H1 (cell line): ENCODE data around the gene LBX2. TPM values are rescaled to one million over a fixed set of nuclear protein-coding genes. Genes with fewer than 3 reads are reported as not detected.

Experiments used
- CTCF ChIA-PET: fragments of 300-600 bp; sonication (Branson Sonifier 250); formaldehyde crosslinking; loops from one replicate; lab custom pipeline; 2021; ENCODE audit not compliant: partially characterized antibody; lab: Charles Lee
- POLR2A ChIA-PET: fragments of 300-600 bp; sonication (Branson Sonifier 250); formaldehyde crosslinking; loops from one replicate; lab custom pipeline; 2021; ENCODE audit warnings: inconsistent platforms; ENCODE audit not compliant: partially characterized antibody; lab: Charles Lee
- DNase-seq, 2 experiments: peaks; one replicate each; pipeline versions ENCODE4 v3.0.0 to v3.0.0-alpha.2; 2010 to 2022; ENCODE audit warnings: low spot score in 2 of 2, low read depth in 1 of 2, mixed read lengths in 1 of 2
- FAIRE-seq: peaks from 2 replicates; lab custom pipeline; 2011; peaks lifted over from hg19 to GRCh38; lab: Jason Lieb, UNC
- H2AFZ ChIP-seq: 2 replicates; pipeline ENCODE4 v1.8.1; 2012; ENCODE audit warnings: low read length, inconsistent platforms
- H2AK5ac ChIP-seq: 2 replicates; pipeline ENCODE4 v1.6.1; 2013; ENCODE audit warnings: low read depth, low read length
- H2BK120ac ChIP-seq: replicated peaks from 2 replicates; pipeline ENCODE3; 2013; ENCODE audit warnings: low read depth, low read length, inconsistent platforms
- H2BK12ac ChIP-seq: 2 replicates; pipeline ENCODE4 v1.6.1; 2013; ENCODE audit warnings: low read depth, low read length
- H2BK15ac ChIP-seq: 2 replicates; pipeline ENCODE4 v1.6.1; 2013; ENCODE audit warnings: low read length
- H2BK20ac ChIP-seq: 2 replicates; pipeline ENCODE4 v1.6.1; 2013; ENCODE audit warnings: low read length
- H2BK5ac ChIP-seq: 2 replicates; pipeline ENCODE4 v1.6.1; 2013; ENCODE audit warnings: low read depth, low read length
- H3K14ac ChIP-seq: 2 replicates; pipeline ENCODE4 v1.6.1; 2013; ENCODE audit warnings: inconsistent platforms; ENCODE audit not compliant: insufficient read length
- H3K18ac ChIP-seq: 2 replicates; pipeline ENCODE4 v1.6.1; 2013; ENCODE audit warnings: low read length; ENCODE audit errors: extremely low read depth
- H3K23ac ChIP-seq: 2 replicates; pipeline ENCODE4 v1.6.1; 2013; ENCODE audit warnings: inconsistent platforms; ENCODE audit not compliant: insufficient read length
- H3K23me2 ChIP-seq: 2 replicates; pipeline ENCODE4 v1.6.1; 2013; ENCODE audit warnings: low read depth, low read length
- H3K27ac ChIP-seq: 2 replicates; pipeline ENCODE4 v1.6.1; 2011; ENCODE audit warnings: low read depth, low read length, inconsistent platforms
- H3K27me3 ChIP-seq, 4 experiments: replicated peaks in 1 of 4; 1 replicate in 1 of 4; 2 replicates in 3 of 4; pipeline versions ENCODE4 v1.6.1 to v1.8.1; 2011 to 2013; ENCODE audit warnings: low read length in 3 of 4, mild to moderate bottlenecking in 3 of 4, inconsistent platforms in 2 of 4, mixed read lengths in 2 of 4, moderate library complexity in 1 of 4; ENCODE audit not compliant: control insufficient read depth in 3 of 4, insufficient read depth in 3 of 4; ENCODE audit errors: extremely low read depth in 1 of 4
- H3K36me3 ChIP-seq, 4 experiments: 2 replicates each; pipeline versions ENCODE4 v1.6.1 to v1.8.1; 2011 to 2013; ENCODE audit warnings: mild to moderate bottlenecking in 4 of 4, low read length in 3 of 4, moderate library complexity in 2 of 4, control low read depth in 1 of 4, inconsistent platforms in 1 of 4; ENCODE audit not compliant: insufficient read depth in 4 of 4, control insufficient read depth in 2 of 4
- H3K4ac ChIP-seq: replicated peaks from 2 replicates; pipeline ENCODE3; 2013; ENCODE audit warnings: low read length, low read depth, mixed read lengths, inconsistent platforms; ENCODE audit not compliant: insufficient read length
- H3K4me1 ChIP-seq, 4 experiments: replicated peaks in 1 of 4; 1 replicate in 1 of 4; 2 replicates in 3 of 4; pipeline versions ENCODE4 v1.6.1 to v1.8.1; 2011 to 2013; ENCODE audit warnings: low read length in 3 of 4, inconsistent platforms in 2 of 4, mixed read lengths in 1 of 4; ENCODE audit not compliant: insufficient read depth in 4 of 4, control insufficient read depth in 3 of 4
- H3K4me2 ChIP-seq, 2 experiments: 2 replicates each; pipeline versions ENCODE4 v1.6.1 to v1.8.1; 2011 to 2013; ENCODE audit warnings: low read depth in 2 of 2, low read length in 2 of 2, control low read depth in 1 of 2, inconsistent platforms in 1 of 2, mild to moderate bottlenecking in 1 of 2; ENCODE audit not compliant: insufficient read depth in 1 of 2
- H3K4me3 ChIP-seq, 4 experiments: fragments of 200-600, 300-600 bp in 1 of 4; sonication (generic), shearing (Covaris generic), sonication (Bioruptor Twin) in 1 of 4; 2 replicates each; pipeline versions ENCODE4 v1.5.1 to v1.8.1; 2011 to 2016; ENCODE audit warnings: low read length in 4 of 4, low read depth in 3 of 4, control low read depth in 2 of 4, inconsistent platforms in 2 of 4, mild to moderate bottlenecking in 2 of 4, mixed read lengths in 1 of 4, moderate library complexity in 1 of 4; ENCODE audit not compliant: insufficient read depth in 2 of 4; ENCODE audit errors: extremely low read depth in 1 of 4
- H3K56ac ChIP-seq: replicated peaks from 2 replicates; pipeline ENCODE3; 2013; ENCODE audit warnings: low read depth, mild to moderate bottlenecking, mixed read lengths, low read length, inconsistent platforms; ENCODE audit not compliant: insufficient read length
- H3K79me1 ChIP-seq: 2 replicates; pipeline ENCODE4 v1.6.1; 2013; ENCODE audit warnings: low read depth, low read length, control low read depth
- H3K79me2 ChIP-seq, 2 experiments: 2 replicates each; pipeline versions ENCODE4 v1.6.1 to v1.8.1; 2012 to 2013; ENCODE audit warnings: low read length in 2 of 2, mild to moderate bottlenecking in 2 of 2, inconsistent platforms in 1 of 2; ENCODE audit not compliant: insufficient read depth in 2 of 2, control insufficient read depth in 1 of 2
- H3K9ac ChIP-seq, 4 experiments: replicated peaks in 1 of 4; 1 replicate in 1 of 4; 2 replicates in 3 of 4; pipeline versions ENCODE4 v1.6.1 to v1.8.1; 2011 to 2013; ENCODE audit warnings: low read depth in 3 of 4, low read length in 3 of 4, control low read depth in 2 of 4, mild to moderate bottlenecking in 2 of 4, moderate library complexity in 2 of 4, inconsistent platforms in 1 of 4; ENCODE audit errors: extremely low read depth in 1 of 4
- H3K9me3 ChIP-seq, 2 experiments: 2 replicates each; pipeline versions ENCODE4 v1.6.1 to v1.8.1; 2012 to 2013; ENCODE audit warnings: mild to moderate bottlenecking in 2 of 2, moderate library complexity in 2 of 2, control low read depth in 1 of 2, inconsistent platforms in 1 of 2, low read depth in 1 of 2, low read length in 1 of 2, mixed read lengths in 1 of 2; ENCODE audit not compliant: insufficient read depth in 2 of 2
- H4K20me1 ChIP-seq, 2 experiments: replicated peaks in 1 of 2; 2 replicates each; pipeline versions ENCODE3 to v1.8.1; 2011 to 2013; ENCODE audit warnings: inconsistent platforms in 2 of 2, low read length in 2 of 2, mild to moderate bottlenecking in 1 of 2; ENCODE audit not compliant: insufficient read depth in 2 of 2, control insufficient read depth in 1 of 2
- H4K5ac ChIP-seq: 2 replicates; pipeline ENCODE4 v1.6.1; 2013; ENCODE audit warnings: low read length, low read depth, mixed read lengths, inconsistent platforms; ENCODE audit not compliant: insufficient read length
- H4K8ac ChIP-seq: 2 replicates; pipeline ENCODE4 v1.8.0; 2013; ENCODE audit warnings: mild to moderate bottlenecking, moderate library complexity, low read length, inconsistent platforms; ENCODE audit not compliant: insufficient read depth; ENCODE audit errors: extremely low read depth
- H4K91ac ChIP-seq: replicated peaks from 2 replicates; pipeline ENCODE3; 2013; ENCODE audit warnings: low read length, mixed read lengths, inconsistent platforms; ENCODE audit not compliant: insufficient read length
- EZH2 ChIP-seq: fragments of 200-600 bp; sonication (generic); IDR thresholded peaks from 2 replicates; pipeline ENCODE4 v1.7.1; 2012; ENCODE audit warnings: low read depth, mild to moderate bottlenecking, moderate library complexity, low read length, inconsistent platforms; ENCODE audit not compliant: severe bottlenecking
- RNF2 ChIP-seq: fragments of 200-900, 300-1000 bp; sonication (generic); IDR thresholded peaks from 2 replicates; pipeline ENCODE4 v1.7.1; 2016; ENCODE audit warnings: borderline replicate concordance, low read depth, mild to moderate bottlenecking, antibody characterized with exemption, low read length; ENCODE audit not compliant: poor library complexity, severe bottlenecking; ENCODE audit errors: missing control alignments
- SIN3A ChIP-seq, 2 experiments: IDR thresholded peaks in 1 of 2; conservative IDR thresholded peaks in 1 of 2; 2 replicates each; pipeline ENCODE4 v1.6.1; 2011 to 2012; ENCODE audit warnings: low read length in 2 of 2, improper control_type of control experiment in 1 of 2, low read depth in 1 of 2, mild to moderate bottlenecking in 1 of 2
- SUZ12 ChIP-seq: fragments of 200-600 bp; sonication (generic); IDR thresholded peaks from 2 replicates; pipeline ENCODE4 v1.6.1; 2012; ENCODE audit warnings: mild to moderate bottlenecking, inconsistent platforms, low read length, moderate library complexity, mixed read lengths
- WGBS, 2 experiments: shearing (Covaris generic) in 1 of 2; methylation state at CpG; one replicate each; pipeline versions ENCODE4 v1.1.6 to v1.1.7; 2013 to 2015; ENCODE audit warnings: low lambda C conversion rate in 2 of 2, mixed read lengths in 2 of 2, inconsistent platforms in 1 of 2, low coverage in 1 of 2, missing lambda C conversion rate in 1 of 2; ENCODE audit not compliant: insufficient replicate concordance in 2 of 2, insufficient coverage in 1 of 2, insufficient read length in 1 of 2; ENCODE audit errors: extremely low coverage in 1 of 2, missing lambda C conversion rate in 1 of 2; 5-methylcytosine and 5-hydroxymethylcytosine counted together
- long read RNA-seq, 2 experiments: library from RNA in 1 of 2; library from capped mRNA in 1 of 2; stranded (forward); transcript quantifications; one replicate each; pipeline ENCODE4 v2.0.0, GENCODE V29; 2021; ENCODE audit warnings: inconsistent platforms in 1 of 2
- polyA minus RNA-seq, 3 experiments: library from RNA; depleted of rRNA, polyadenylated mRNA; stranded (reverse); fragments of >200 nt; gene quantifications; 1 replicate in 2 of 3; 2 replicates in 1 of 3; pipeline ENCODE4 v1.2.3, GENCODE V29; 2011
- polyA plus RNA-seq, 7 experiments: library from polyadenylated mRNA; depleted of rRNA in 3 of 7; stranded (reverse) in 5 of 7; unstranded in 2 of 7; fragments of >200 nt in 5 of 7; fragments of 200-250 nt in 2 of 7; gene quantifications; 1 replicate in 5 of 7; 2 replicates in 1 of 7; 4 replicates in 1 of 7; pipeline versions ENCODE4 v1.2.1 to v1.2.3, GENCODE V29; 2011 to 2013; ENCODE audit warnings: missing spikeins in 2 of 7, mixed read lengths in 2 of 7
- total RNA-seq: library from RNA; stranded (reverse); fragmentation: NEBNext Ultra II Directional; extraction: Animal tissue kit (Norgen Biotek cat#: 25700); gene quantifications from 2 replicates; pipeline ENCODE4 v1.2.1, GENCODE V29; 2021

The LBX2 gene
- total RNA-seq, result 0.55 TPM in 1 of 2 replicates, not detected in the other
- 0.27 and 0.42 TPM in 2 replicates for polyA plus RNA-seq (2011; rRNA removed)
- 2.0 TPM for polyA plus RNA-seq (2011; cell fraction: cytosol; rRNA removed)
- 0.30 TPM for polyA plus RNA-seq (2011; cell fraction: nucleus; rRNA removed)
- 0.25 to 0.66 TPM (median 0.43 TPM) in 4 replicates for polyA plus RNA-seq (2012, experiment 1 of 2)
- polyA plus RNA-seq (2012, experiment 2 of 2), result 0.35 TPM
- 0.20 TPM for polyA plus RNA-seq (2013, experiment 1 of 2)
- polyA plus RNA-seq (2013, experiment 2 of 2), result 0.17 TPM
- 0.13 TPM in 1 of 2 replicates, not detected in the other for polyA minus RNA-seq (2011; rRNA and poly(A)+ RNA removed)
- polyA minus RNA-seq (2011; cell fraction: cytosol; rRNA and poly(A)+ RNA removed), result not detected
- 1.7 TPM for polyA minus RNA-seq (2011; cell fraction: nucleus; rRNA and poly(A)+ RNA removed)
- long read RNA-seq, experiment 1, result 0 reads
- long read RNA-seq, experiment 2, result 0 reads

GRCh38 chr2:74499267-74499939 lies at the start of gene LBX2:
Gene LBX2 (minus strand): TSS chr2:74499603. CDS start chr2:74499537, 66 bp downstream.
- Histone ChIP-seq H3K4me2 (peak within 1 kb of the TSS; percentile 78 to 97), H2BK5ac (no peak within 1 kb of the TSS), H3K36me3 (no peaks in the 10 kb centered on the region), H2AK5ac (no peak within 1 kb of the TSS), H3K4me1 (peaks cover 7 to 59% (median 38%) of the 10 kb centered on the region in 4 experiments), H3K27ac (no peak within 1 kb of the TSS), H3K18ac (peak within 1 kb of the TSS; percentile 96), H4K20me1 (peaks cover 0 to 14% of the 10 kb centered on the region in 2 experiments), H3K56ac (no peak within 1 kb of the TSS), H2BK20ac (peak within 1 kb of the TSS; percentile 48), H3K27me3 (peaks cover 82 to 95% (median 94%) of the 10 kb centered on the region in 4 experiments), H3K23ac (no peak within 1 kb of the TSS), H4K91ac (peak within 1 kb of the TSS; percentile 62), H4K8ac (peak within 1 kb of the TSS; percentile 90), H3K9ac (no peak within 1 kb of the TSS), H3K14ac (no peak within 1 kb of the TSS), H2BK120ac (no peak within 1 kb of the TSS), H2AFZ (peak within 1 kb of the TSS; percentile 47), H2BK15ac (0 out of 2 replicates have a peak within 1 kb of the TSS, but pooled peaks have one; percentile 72), H3K79me1 (no peaks in the 10 kb centered on the region), H3K9me3 (no peaks in the 10 kb centered on the region), H2BK12ac (peak within 1 kb of the TSS; percentile 94; the same call in 1 of the 2 replicates), H4K5ac (no peak within 1 kb of the TSS), H3K79me2 (no peaks in the 10 kb centered on the region), H3K4ac (no peak within 1 kb of the TSS), H3K4me3 (peak within 1 kb of the TSS; percentile 20 to 57 (median 46); a peak in 7 of 8 replicates), H3K23me2 (peaks cover 35% of the 10 kb centered on the region; the same call in 1 of the 2 replicates)
- WGBS, 2 experiments, result 4% methylated on average over 55 of the region's 65 CpGs; no CpG with 5 or more reads in 1 of the 2 experiments
- DNase-seq, result no peak
- CTCF ChIA-PET, result interaction anchor here (0.6 to 5.1 kb wide), 6 partner anchors 10 to 89 kb away, joined by 3 to 24 read pairs (median 13); partner anchors contain the start of genes CCDC142, TLX2 and TTC31
- FAIRE-seq, result no peak
- POLR2A ChIA-PET, result interaction anchor here (0.7 to 9.4 kb wide), 16 partner anchors 10 to 89 kb away, joined by 3 to 73 read pairs (median 4); partner anchors contain the start of genes AUP1, CCDC142, HTRA2 and MRPL53
- TF ChIP-seq RNF2, result peak; percentile 61
- TF ChIP-seq SIN3A (conservative IDR thresholded peaks at IDR 0.05 in 1 of 2, IDR thresholded peaks at IDR 0.05 in 1 of 2; ENCODE audit: low read depth in 1 of 2, low read length in 2 of 2), result no peak
- peak; percentile 94 for TF ChIP-seq EZH2
- TF ChIP-seq SUZ12, result peak; percentile 75
